Right ventricle myocardium inferior (tissue), 1 donor: Measurements from ENCODE around the gene RTN4R. TPM values are rescaled to one million over a fixed set of nuclear protein-coding genes. Genes with fewer than 3 reads are reported as not detected.
A peak's percentile ranks its signal among the peaks of the same experiment; 100 is the strongest.

Experiments
- ATAC-seq: fragments of 200-7000 bp; cut with Tn5 transposase; one replicate; pipeline ENCODE4 v1.9.1; 2020; ENCODE audit warnings: mild to moderate bottlenecking, moderate library complexity
- DNase-seq: peaks from one replicate; pipeline ENCODE4 v3.0.0; 2021; ENCODE audit errors: missing footprints
- intact Hi-C: fragments of 100-400 bp; cut with DNase I; formaldehyde crosslinking; loops from one replicate; pipeline ENCODE4 v1.11.0; 2022
- total RNA-seq: library from RNA; stranded (reverse); fragmentation: NEBNext Ultra II Directional; extraction: Animal tissue kit (Norgen Biotek cat#: 25700); gene quantifications from one replicate; pipeline ENCODE4 v1.2.1, GENCODE V29; 2021
- donor health status: DM: no; HTN: yes; CAD: no; lungs with severe emphysema.

The RTN4R gene
- total RNA-seq, 1 donor from 2014 or later: 1.2 TPM

DNA sequence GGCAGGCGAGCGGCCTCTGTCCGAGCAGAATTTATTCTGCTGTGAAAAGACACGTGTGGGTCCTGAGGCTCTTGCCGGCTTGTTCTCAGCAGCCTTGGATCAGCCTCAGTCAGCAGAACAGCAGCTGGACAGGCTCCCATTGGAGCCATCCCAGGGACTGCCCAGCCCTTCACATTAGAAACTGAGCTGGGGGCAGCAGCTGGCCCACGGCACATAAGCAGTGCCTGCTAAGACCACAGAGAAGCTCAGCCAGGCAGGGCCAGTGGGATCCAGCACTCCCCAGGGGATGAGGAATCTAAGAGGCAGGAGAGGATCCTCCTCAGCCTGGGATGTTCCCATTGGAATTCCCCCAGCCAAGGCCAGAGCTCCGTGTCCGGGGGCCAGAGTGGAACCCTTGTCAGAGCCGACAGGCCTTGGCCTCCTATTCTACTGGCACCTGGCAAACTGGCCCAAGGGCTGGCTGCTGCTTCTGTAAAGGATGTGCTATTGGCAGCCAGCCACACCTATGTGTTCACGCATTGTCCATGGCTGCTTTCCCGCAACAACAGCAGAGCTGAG is 18.2 kb downstream of the RTN4R start:
- intact Hi-C loops: loop anchor here (5.0 kb wide), 1 partner anchor 43 kb away; no protein-coding TSS in a partner anchor
- peak; percentile 62 for ATAC-seq
- DNase-seq: no peak

DNA sequence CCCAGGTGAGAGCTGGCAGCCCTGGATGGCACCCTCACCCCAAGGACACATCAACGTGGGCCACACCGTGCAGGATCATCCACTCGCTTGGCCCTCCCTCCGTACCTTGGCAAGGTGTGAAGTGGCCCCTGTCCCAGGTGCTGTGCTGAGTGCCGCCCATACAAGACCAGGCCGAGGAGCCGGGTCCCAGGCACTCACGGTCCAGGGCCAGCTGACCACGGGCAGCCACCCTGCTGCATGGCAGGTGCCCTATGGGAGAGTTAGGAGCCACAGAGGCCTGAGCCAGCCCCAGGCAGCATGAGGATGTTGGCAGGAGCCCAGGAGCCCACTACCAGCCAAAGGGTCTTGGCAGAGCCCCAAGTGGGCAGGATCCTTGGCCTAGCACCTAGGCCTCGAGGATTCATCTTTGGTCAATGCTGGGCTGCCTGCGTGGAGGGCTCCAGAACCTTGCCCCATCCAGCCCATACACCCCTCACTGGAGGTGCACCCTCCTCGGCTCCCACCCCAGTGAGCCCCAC is 19.6 kb downstream of the RTN4R start:
- intact Hi-C loops: no loop called here
- ATAC-seq (no peak), DNase-seq (no peak)

DNA sequence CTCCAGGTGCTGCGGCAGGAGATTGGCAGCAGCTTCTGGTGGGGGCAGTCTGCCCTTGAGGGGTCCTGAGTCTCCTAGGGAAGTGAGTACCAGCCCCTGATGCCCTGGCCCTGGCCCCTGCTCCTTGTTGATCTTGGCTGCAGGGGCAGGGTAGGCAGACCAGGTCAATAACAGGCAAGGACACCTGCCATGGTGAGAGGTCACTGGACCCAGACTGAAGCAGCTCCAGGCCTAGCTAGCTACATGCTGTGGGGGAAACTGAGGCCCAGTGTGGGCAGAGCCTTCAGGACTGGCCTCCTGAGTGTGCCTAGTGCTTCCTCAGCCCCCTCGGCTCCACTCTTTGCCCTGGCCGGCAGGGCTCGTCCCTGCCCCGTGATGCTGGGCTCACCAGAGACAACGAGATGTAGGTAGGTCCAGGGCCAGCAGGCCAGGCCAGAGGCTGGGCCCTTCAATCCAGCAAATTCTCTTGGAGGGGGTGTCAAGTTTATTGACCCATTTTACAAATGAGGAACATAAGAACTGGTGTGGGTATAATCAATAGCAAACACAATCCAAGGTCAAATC is 20.4 kb downstream of the RTN4R start:
- no peak for ATAC-seq
- intact Hi-C loops: no loop called here
- DNase-seq: no peak

DNA sequence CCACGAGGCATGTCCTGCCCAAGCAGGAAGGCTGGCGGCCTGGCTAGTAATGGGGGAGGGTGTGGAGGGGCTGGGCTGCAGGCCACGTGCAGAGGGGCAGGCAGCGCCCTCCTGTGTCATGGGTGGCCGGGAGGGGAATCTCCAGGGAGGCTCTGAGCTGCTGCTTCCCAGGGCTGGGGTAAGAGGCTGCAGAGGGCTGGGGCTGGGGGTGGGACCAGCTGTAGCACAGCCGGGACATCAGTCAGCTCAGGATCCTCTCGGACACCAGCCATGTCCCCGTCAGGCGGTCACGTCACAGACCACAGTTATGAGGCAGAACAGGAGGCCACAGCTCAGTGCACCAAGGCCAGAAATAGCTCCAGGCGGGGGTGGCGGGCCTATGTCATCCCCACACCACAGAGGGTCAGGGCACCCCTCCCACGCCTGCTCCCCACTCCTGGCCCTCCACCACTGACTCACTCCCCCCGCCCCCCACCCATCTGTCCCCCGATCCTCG is 21.1 kb downstream of the RTN4R start:
- ATAC-seq (no peak), DNase-seq (no peak)
- intact Hi-C loops: no loop called here

DNA sequence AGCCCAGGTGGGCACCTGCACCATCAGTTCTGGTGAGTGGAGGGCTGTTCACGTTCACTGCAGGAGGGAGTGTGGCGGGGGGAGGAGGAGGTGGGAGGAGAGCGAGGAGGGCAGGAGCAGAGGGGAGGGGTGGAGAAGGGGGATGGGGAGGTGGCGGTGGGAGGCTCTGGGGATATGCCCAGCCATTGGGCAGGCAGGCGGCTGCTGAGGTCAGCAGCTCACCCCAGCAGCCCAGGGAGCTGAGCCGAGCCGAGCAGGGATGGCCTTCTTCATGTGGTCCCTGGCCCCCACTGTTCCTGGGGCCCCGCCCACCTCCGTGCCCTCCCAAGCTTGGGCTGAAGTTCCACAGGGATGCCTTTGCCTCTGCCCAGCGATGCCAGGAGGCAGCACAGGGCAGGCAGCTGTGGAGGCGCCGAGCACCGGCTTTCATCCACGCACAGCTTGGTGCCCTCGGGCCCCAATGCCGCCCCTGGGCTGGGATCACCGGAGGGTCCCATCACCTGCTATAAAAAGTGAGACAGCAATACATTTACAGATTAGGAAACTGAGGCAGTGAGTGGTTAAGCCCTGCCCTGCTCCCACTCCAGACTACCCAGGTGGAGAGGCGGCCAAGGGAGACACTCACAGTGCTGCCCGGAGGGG is 21.6 kb downstream of the RTN4R start:
- intact Hi-C loops: no loop called here
- ATAC-seq: no peak
- no peak for DNase-seq

DNA sequence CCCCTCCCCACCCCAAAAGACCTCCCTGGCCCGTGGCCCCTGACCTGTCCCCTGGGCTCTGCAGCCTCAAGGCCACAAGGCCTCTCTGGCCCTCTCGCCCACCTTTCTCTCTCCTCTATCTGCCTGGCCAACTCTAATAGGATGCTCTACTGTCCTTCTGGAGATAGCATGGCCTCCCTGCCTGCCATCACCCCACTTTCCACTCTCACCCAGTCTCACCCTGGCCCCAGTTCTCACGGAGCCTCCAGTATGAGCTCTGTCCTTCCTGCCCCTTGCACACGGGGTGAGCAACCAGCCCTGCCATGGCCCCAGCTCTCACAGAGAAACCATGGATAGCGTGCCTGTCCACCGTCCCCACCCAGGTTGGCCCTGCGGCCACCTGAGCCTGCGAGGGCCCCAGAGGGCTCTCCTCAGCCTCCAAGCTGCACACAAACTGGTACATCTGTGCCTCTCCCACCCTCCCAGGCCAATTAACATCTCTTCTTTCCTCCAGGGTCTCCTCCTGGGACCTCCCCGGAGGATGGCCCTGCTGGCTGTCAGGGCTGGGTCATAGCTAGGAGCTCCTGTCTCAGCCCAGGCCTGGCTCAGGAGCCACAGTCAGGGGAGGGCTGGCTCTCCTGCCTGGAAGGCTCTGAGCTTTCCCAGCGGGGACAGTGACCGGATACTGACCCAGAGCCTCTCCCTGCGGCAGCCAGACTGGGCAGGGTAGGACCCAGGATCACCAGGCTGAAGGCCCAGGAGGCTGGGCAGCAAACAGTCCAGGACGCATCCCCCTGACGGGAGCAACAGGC is 22.3 kb downstream of the RTN4R start:
- DNase-seq (no peak), ATAC-seq (no peak)
- intact Hi-C loops: no loop called here

DNA sequence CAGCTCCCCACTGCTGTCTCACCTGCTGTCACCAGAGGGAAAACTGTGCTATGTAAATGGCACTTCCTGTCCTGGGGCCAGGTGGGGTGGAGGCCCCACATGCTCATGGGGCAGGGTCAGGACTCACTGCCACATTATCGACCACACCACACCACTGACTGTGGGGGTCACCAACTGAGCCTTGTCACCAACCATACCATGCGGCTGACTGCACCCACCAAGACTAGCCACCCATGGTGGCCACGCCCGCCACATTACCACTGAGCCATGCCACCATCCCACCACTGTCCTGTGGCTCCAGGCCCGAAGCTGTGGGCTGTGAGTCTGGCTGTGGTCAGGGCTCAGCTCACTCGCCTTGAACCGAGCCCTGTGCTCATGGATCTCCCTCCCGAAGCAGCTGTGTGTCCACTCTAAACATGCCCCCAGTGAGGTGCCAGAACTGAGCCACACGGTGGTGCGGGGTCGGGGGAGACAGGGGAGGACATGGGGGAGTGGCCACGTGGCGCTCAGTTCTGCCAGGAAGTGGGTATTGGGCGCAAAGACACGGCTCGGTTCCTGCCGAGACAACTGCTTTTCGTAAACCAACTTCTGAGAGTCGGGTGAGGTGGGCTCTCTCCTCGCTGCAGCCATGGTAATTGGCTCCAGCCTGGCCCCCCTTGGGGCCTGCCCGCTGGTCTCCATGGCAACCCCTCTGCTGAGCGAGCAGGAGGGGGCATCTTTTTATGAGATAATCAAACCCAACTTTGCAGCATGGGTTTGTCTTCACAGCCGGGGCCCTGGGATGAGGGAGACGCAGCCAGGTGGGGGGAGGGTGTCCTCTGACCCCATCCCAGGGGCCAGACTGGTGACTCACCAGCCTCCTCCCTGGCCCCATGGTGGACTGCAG is 23.2 kb downstream of the RTN4R start:
- intact Hi-C loops: no loop called here
- ATAC-seq (no peak), DNase-seq (no peak)

DNA sequence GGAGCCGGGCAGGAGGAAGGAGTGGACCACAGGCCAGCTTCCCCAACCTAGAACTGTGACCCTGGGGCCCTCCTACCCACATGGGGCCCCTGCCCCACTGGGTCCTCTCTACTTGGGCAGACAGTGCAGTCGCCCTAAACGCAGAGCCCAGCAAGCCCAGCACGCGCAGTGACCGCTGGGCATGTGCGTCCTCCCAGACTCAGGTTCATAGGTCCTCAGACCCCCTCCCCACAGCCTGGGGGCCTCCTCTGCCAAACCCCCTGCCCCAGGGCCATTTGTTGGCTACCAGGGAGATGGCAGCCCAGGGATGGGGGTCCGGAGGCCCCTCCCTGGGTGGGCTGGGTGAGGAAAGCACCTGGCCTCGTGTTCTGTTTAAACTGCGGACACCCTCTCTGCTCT is 23.9 kb downstream of the RTN4R start:
- ATAC-seq: no peak
- no peak for DNase-seq
- intact Hi-C loops: no loop called here

DNA sequence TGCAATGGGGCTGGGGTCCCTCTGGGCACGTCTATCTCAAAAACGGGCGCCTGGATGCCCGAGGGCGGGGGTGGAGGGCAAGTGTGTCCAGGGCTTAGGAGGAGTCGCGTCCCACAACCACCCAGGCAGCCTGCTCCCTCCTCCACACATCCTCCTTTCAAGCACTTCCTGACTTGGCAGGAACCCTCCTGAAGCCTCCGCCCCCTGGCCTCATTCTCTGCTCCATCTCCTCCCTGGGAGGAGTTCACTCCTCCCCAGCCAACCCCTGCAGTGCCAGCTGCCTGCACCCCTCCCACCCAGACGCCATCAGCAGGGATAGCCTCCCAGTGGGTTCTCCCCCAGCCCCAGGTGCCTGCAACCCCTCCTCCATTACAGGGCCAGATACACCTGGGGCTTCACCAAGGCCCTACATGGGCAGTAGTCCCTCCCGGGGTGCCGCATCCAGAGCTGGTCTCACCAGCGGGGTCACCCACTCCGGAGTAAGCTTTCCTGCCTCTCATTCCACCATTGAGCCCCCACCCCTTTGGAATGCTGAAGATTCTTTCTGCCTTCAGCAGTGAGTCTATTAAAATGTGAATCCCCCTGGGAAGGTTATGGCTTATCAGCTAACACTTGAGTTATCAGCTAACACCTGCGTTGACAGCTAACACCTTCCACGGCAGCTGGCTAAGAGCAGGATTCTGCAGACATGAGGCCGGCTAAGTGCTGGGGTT is 24.4 kb downstream of the RTN4R start:
- intact Hi-C loops: no loop called here

DNA sequence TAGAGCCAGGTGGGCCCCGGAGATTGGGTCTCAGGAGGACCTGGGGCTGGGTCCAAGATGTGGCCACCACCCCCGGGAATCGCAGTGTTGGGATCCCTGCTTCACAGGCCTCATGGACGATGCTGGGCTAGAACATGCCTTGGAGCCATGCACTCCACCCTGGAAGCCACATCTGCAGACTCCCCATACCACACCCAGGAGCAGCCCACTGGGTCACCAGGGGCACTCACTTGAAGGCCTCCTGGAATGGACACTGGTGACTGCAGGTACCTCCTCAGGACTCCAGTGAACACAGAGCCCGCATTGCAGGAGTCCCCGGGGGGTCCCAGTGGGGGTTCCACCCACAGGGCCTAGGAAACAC is 25.0 kb downstream of the RTN4R start:
- DNase-seq: no peak
- intact Hi-C loops: no loop called here
- ATAC-seq: no peak

More for the DNA sequence above, 24.4 kb downstream of the RTN4R start:
- ATAC-seq (peak; percentile 78), DNase-seq (peak; percentile 87)

DNA sequence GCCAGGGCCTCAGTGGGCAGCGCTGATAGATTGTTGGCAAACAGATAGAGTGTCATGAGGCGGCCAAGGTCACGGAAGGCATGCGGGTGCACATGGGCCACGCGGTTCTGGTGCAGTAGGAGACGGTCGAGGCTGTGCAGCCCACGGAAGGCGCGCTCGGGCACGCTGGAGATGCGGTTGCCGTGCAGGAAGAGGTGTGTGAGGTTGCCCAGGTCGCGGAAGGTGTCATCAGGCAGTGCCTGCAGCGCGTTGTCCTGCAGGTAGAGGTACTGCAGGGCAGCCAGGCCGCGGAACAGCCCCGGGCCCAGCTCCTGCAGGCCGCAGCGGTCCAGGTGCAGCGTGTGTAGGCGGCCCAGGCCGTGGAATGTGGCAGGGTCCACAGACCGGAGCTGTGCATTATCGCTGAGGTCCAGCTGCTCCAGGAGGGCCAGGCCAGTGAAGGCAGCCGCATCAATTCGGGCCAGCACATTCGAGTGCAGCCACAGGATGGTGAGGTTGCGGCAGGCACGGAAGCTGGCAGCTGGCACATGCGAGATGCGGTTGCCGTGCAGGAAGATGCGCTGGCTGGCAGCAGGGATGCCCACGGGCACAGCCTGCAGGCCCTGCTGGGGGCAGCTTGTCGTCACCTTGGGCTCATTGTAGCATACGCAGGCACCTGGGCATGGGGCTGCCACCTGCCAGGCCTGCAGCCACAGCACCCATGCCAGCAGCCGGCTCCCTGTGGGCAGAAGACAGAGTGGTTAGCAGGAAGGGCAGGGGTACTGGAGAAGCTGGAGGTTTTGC is 25.5 kb downstream of the RTN4R start:
- intact Hi-C loops: no loop called here
- no peak for ATAC-seq
- DNase-seq: no peak

DNA sequence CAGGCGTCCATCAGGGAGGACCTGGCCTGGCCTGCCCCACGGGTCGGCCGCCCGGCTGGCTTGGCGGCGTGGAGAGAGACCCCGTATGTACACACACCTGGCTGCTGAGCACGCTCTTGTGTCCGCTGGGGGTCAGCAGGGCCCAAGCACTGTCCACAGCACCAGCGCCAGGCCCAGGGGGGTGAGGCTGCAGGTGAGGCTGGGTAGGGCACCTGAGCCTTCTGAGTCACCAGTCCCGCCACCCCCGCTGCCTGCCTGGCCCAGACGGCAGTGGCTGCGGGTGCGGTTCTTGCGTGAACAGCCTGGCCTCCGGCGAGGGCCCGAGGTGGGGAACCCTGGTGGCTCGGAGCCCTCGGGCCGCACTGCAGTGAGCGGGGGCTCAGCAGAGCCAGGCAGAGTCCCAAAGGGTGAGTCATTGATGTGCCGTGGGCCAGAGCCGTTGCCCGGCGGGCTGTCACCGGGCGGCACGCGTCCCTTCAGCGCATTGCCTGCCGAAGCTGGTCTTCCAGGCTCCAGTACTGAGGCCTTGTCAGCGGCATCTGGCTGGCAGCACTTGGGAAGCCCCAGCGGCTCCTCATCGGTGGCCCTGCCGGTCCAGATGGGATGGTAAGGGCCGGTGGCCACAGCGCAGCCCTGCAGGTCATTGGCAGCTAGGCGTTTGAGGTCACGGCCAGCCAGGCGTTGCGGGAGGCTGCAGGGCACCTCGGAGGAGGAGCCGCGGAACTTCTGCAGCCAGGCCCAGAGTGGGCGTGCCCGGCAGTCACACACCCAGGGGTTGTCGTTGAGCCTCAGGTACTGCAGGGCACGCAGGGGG is 26.3 kb downstream of the RTN4R start:
- intact Hi-C loops: no loop called here
- ATAC-seq (no peak), DNase-seq (no peak)

DNA sequence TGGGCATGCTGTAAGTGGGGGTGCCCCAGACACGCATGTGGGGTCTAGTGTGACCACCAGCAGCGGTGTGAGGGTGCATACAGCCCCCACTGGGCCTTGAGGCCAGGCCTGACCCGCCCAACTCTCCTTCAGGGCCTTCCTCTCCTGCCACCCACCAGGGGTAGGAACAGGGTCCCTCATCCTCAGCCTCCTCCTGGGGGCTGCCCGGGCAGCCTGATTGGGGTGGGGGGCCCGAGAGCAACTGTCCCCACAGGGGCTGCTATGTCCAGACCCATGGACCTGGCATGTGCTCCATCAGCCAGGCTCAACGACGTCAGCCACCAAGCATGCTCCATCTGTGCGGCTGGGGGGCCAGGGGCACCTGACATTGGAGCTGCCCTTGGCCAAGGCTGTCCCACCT is 27.2 kb downstream of the RTN4R start:
- ATAC-seq: no peak
- intact Hi-C loops: no loop called here
- no peak for DNase-seq

DNA sequence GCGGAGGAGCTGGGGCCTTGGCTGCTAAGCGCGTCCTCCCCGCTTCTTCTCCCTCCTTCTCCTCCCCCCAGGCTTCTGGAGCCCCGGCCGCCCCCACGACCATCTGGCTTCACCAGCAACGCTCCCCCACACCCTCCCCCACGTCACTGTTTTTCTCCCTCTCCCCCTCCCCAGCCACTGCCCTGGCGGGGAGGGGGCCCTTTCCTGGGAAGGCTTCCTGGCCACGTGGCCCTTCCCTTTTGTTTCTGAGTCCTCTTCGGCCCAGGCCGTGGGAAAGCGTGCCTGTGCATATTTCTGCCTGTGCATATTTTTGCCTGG is 27.7 kb downstream of the RTN4R start:
- intact Hi-C loops: no loop called here
- ATAC-seq (no peak), DNase-seq (no peak)

DNA sequence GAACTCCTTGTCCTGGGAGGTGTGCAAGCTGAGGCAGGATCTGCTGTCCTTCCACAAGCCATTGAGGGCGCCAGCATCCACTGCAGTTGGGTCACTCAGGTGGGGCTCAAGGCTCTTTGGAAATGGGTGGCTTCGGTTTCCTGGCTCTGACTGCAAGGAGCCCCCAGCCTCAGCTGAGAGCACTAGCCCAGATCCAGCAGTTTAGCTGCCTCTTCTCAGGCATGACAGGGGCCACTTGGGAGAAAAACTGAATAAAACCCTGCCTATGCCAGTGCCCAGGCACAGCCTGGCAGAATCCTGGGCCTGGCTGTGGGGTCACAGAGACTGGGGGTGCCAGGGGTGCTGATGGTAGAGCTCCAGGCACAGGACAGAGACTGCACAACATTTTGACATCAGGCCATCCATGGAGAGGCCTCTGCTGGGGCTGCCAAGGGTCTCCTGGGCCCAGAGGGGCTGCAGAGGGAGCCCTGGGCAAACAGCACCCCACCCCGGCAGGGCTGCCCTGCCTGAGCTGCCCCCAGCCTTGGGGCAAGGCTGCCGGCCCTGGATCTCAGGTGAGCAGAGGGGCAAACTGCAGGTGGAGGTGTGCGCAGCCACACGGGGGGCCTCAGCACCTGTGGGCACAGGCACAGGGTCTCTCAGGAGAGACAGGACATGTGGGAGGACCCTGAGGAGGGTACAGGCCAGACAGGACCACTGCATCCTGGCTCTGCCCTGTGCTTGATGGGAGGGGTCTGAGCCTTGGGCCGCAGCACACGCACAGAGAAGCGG is 28.3 kb downstream of the RTN4R start:
- DNase-seq (no peak), ATAC-seq (no peak)
- intact Hi-C loops: no loop called here
